Astrocyte (in vitro differentiated cells and primary cell): Measurements from ENCODE around the gene KRTAP5-6.

Experiments used
- CTCF ChIP-seq: IDR thresholded peaks from 2 replicates; pipeline ENCODE4 v1.5.1; 2011; ENCODE audit warnings: low read depth, mild to moderate bottlenecking, inconsistent platforms, low read length, moderate library complexity; ENCODE audit not compliant: insufficient read depth
- EZH2 ChIP-seq: IDR thresholded peaks from 2 replicates; pipeline ENCODE4 v1.6.1; 2012; ENCODE audit warnings: mild to moderate bottlenecking, low read length, inconsistent platforms; ENCODE audit not compliant: insufficient read depth

GRCh38 chr11:1690167-1691025, 6.6 kb upstream of the KRTAP5-6 start:
- TF ChIP-seq CTCF (no peak), EZH2 (no peak)
